ENCODE data around the gene ST8SIA4.

Gene ST8SIA4

DNA sequence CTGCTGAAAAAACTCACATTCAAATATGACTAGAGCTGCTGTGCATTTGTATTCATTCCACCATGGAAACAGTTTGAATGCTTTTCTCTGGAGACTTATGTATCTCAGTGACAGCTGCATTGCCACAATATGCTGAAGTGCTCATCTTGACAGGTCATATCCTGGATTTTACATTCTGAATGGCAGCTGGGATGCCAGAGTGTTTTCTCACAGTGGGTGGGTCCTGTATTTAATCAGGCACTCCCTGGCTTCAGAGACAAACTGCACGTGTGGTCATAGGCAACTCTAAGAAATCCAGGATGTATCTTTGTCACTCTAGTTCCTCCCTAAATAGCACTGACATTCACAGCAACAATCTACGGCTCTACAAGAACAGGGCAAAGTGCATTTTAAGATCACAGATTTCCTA is 75.6 kb downstream of the ST8SIA4 start:
- Histone ChIP-seq H3K23ac (ENCODE audit: low read length) (no peak overlapping the region), H2BK12ac (ENCODE audit: low read length) (no peak overlapping the region), H3K27ac (ENCODE audit: low read depth, low read length) (no peak overlapping the region), H3K36me3 (ENCODE audit: control insufficient read depth in 1 of 2, insufficient read depth in 2 of 2, low read length in 2 of 2) (no peaks in the 10 kb centered on the region), H3K4me3 (ENCODE audit: low read depth, low read length) (no peak overlapping the region), H2AK5ac (ENCODE audit: low read length) (no peak overlapping the region), H3K4me2 (ENCODE audit: low read length) (no peak overlapping the region), H4K12ac (ENCODE audit: low read depth, low read length) (no peak overlapping the region), H3K18ac (ENCODE audit: low read length) (no peak overlapping the region), H2AFZ (ENCODE audit: insufficient read depth, low read length, poor library complexity) (no peak overlapping the region), H3K9me3 (ENCODE audit: insufficient read depth, low read depth, low read length) (no peaks in the 10 kb centered on the region), H3K79me1 (ENCODE audit: low read length) (peaks cover 4% of the 10 kb centered on the region), H3K9ac (ENCODE audit: low read length) (no peak overlapping the region), H3K4me1 (ENCODE audit: control insufficient read depth in 1 of 2, insufficient read depth in 2 of 2, low read length in 2 of 2) (peaks cover 2 to 8% of the 10 kb centered on the region in 2 experiments), H3K79me2 (ENCODE audit: control insufficient read depth, insufficient read depth, low read length, poor library complexity) (no peaks in the 10 kb centered on the region), H4K8ac (ENCODE audit: low read depth, low read length) (no peak overlapping the region), H3K27me3 (ENCODE audit: insufficient read depth, low read length) (no peaks in the 10 kb centered on the region), H4K91ac (ENCODE audit: low read depth, low read length) (no peak overlapping the region), H2BK120ac (ENCODE audit: insufficient read depth, low read length, poor library complexity) (no peak overlapping the region), H2BK5ac (ENCODE audit: low read depth, low read length, poor library complexity) (no peak overlapping the region), H3K14ac (ENCODE audit: low read length) (no peak overlapping the region), H3K4ac (ENCODE audit: low read depth, low read length) (no peak overlapping the region)
- peak; percentile 48 to 67 for DNase-seq
- WGBS (ENCODE audit: extremely low coverage, insufficient coverage, insufficient read length) = no CpG with 5 or more reads among the region's 2 CpGs

DNA sequence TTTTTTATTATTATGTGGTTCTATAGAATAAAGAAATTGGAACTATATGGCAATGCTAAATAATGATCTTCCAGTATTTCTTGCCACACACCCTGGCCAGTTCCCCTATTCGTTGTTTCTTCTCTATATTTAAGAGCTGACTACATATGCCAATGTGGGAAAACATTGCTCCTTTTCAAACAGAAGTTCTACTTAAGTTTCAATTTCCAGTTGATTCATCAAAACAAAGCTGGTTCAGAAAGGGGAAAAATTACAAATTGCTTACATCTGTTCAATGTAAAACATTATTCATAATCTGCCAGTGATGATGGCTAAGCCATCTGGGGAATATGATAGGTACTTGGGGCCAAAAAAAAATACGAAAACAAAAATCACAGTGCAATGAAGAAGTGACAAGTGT is 76.9 kb downstream of the ST8SIA4 start:
- no peak overlapping the region for H2BK5ac ChIP-seq (ENCODE audit: low read depth, low read length, poor library complexity)
- H3K27me3 ChIP-seq (ENCODE audit: insufficient read depth, low read length) = no peaks in the 10 kb centered on the region
- no peaks in the 10 kb centered on the region for H3K9me3 ChIP-seq (ENCODE audit: insufficient read depth, low read depth, low read length)
- H3K79me1 ChIP-seq (ENCODE audit: low read length) = peaks cover 6% of the 10 kb centered on the region
- no peak overlapping the region for H3K18ac ChIP-seq (ENCODE audit: low read length)
- no peak overlapping the region for H4K8ac ChIP-seq (ENCODE audit: low read depth, low read length)
- H3K27ac ChIP-seq (ENCODE audit: low read depth, low read length) = no peak overlapping the region
- H2BK12ac ChIP-seq (ENCODE audit: low read length) = no peak overlapping the region
- no peak overlapping the region for H3K4me2 ChIP-seq (ENCODE audit: low read length)
- H3K36me3 ChIP-seq (ENCODE audit: control insufficient read depth in 1 of 2, insufficient read depth in 2 of 2, low read length in 2 of 2) = no peaks in the 10 kb centered on the region
- no peak overlapping the region for H3K4ac ChIP-seq (ENCODE audit: low read depth, low read length)
- WGBS (ENCODE audit: extremely low coverage, insufficient coverage, insufficient read length) = no CpG with 5 or more reads among the region's 2 CpGs
- no peak overlapping the region for H2BK120ac ChIP-seq (ENCODE audit: insufficient read depth, low read length, poor library complexity)
- DNase-seq = no peak
- H3K79me2 ChIP-seq (ENCODE audit: control insufficient read depth, insufficient read depth, low read length, poor library complexity) = no peaks in the 10 kb centered on the region
- no peak overlapping the region for H2AFZ ChIP-seq (ENCODE audit: insufficient read depth, low read length, poor library complexity)
- no peak overlapping the region for H3K23ac ChIP-seq (ENCODE audit: low read length)
- no peak overlapping the region for H3K14ac ChIP-seq (ENCODE audit: low read length)
- H4K91ac ChIP-seq (ENCODE audit: low read depth, low read length) = no peak overlapping the region
- H3K9ac ChIP-seq (ENCODE audit: low read length) = no peak overlapping the region
- no peak overlapping the region for H3K4me3 ChIP-seq (ENCODE audit: low read depth, low read length)
- no peak overlapping the region for H2AK5ac ChIP-seq (ENCODE audit: low read length)
- H3K4me1 ChIP-seq (ENCODE audit: control insufficient read depth in 1 of 2, insufficient read depth in 2 of 2, low read length in 2 of 2) = peaks cover 2 to 8% of the 10 kb centered on the region in 2 experiments
- no peak overlapping the region for H4K12ac ChIP-seq (ENCODE audit: low read depth, low read length)

DNA sequence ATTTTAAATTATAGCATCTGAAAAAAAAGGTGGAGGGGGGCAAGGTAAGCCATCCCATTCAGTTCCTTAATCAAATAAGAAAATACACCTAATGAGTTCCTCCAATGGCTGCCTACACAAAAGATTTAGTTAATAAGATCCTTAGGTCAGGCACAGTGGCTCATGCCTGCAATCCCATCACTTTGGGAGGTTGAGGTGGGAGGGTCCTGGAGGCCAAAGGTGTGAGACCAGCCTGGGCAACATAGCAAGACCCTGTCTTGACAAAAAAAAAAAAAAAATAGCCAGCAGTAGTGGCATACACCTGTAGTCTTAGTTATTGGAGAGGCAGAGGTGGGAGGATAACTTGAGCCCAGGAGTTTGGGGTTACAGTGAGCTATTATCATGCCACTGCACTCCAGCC is 78.4 kb downstream of the ST8SIA4 start:
- Histone ChIP-seq H2BK12ac (ENCODE audit: low read length) (peak overlapping the region; percentile 80), H3K4ac (ENCODE audit: low read depth, low read length) (no peak overlapping the region)

DNA sequence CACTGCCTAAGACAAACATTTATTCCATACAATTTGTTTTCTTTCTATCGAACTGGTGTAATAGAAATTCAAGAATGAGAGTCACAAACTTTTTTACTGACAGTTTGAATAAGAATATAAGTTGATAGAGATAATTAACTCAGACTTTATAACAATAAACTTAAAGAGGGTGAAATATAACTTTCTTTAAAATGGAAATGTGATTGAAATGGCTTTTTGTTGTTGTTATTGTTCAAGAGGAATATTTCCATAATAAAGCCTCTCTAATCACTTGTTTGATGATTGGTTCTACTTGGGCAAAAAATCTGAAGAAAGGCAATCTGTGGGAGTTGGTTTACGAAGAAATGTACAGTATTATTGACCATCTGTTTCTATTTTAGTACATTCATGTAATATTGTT is 79.3 kb downstream of the ST8SIA4 start:
- no peak for DNase-seq

More for the DNA sequence above, 78.4 kb downstream of the ST8SIA4 start:
- H3K27ac ChIP-seq (ENCODE audit: low read depth, low read length) = no peak overlapping the region
- no peaks in the 10 kb centered on the region for H3K27me3 ChIP-seq (ENCODE audit: insufficient read depth, low read length)
- H3K79me2 ChIP-seq (ENCODE audit: control insufficient read depth, insufficient read depth, low read length, poor library complexity) = no peaks in the 10 kb centered on the region
- no peak overlapping the region for H3K9ac ChIP-seq (ENCODE audit: low read length)
- DNase-seq = no peak
- H2BK5ac ChIP-seq (ENCODE audit: low read depth, low read length, poor library complexity) = no peak overlapping the region
- H4K8ac ChIP-seq (ENCODE audit: low read depth, low read length) = no peak overlapping the region
- H3K9me3 ChIP-seq (ENCODE audit: insufficient read depth, low read depth, low read length) = no peaks in the 10 kb centered on the region
- H3K14ac ChIP-seq (ENCODE audit: low read length) = no peak overlapping the region
- H2AFZ ChIP-seq (ENCODE audit: insufficient read depth, low read length, poor library complexity) = no peak overlapping the region
- H3K36me3 ChIP-seq (ENCODE audit: control insufficient read depth in 1 of 2, insufficient read depth in 2 of 2, low read length in 2 of 2) = no peaks in the 10 kb centered on the region
- H4K12ac ChIP-seq (ENCODE audit: low read depth, low read length) = no peak overlapping the region
- H3K18ac ChIP-seq (ENCODE audit: low read length) = no peak overlapping the region
- H3K4me2 ChIP-seq (ENCODE audit: low read length) = no peak overlapping the region
- H4K91ac ChIP-seq (ENCODE audit: low read depth, low read length) = no peak overlapping the region
- H2AK5ac ChIP-seq (ENCODE audit: low read length) = no peak overlapping the region
- H3K4me3 ChIP-seq (ENCODE audit: low read depth, low read length) = no peak overlapping the region
- no peak overlapping the region for H3K23ac ChIP-seq (ENCODE audit: low read length)
- H2BK120ac ChIP-seq (ENCODE audit: insufficient read depth, low read length, poor library complexity) = peak overlapping the region; percentile 22
- H3K79me1 ChIP-seq (ENCODE audit: low read length) = peaks cover 6% of the 10 kb centered on the region
- peaks cover 2 to 8% of the 10 kb centered on the region in 2 experiments for H3K4me1 ChIP-seq (ENCODE audit: control insufficient read depth in 1 of 2, insufficient read depth in 2 of 2, low read length in 2 of 2)

More for the DNA sequence above, 79.3 kb downstream of the ST8SIA4 start:
- H3K4me2 ChIP-seq (ENCODE audit: low read length) = no peak overlapping the region
- H3K14ac ChIP-seq (ENCODE audit: low read length) = no peak overlapping the region
- H4K8ac ChIP-seq (ENCODE audit: low read depth, low read length) = no peak overlapping the region
- no peak overlapping the region for H2BK120ac ChIP-seq (ENCODE audit: insufficient read depth, low read length, poor library complexity)
- no peak overlapping the region for H3K27ac ChIP-seq (ENCODE audit: low read depth, low read length)
- H3K9ac ChIP-seq (ENCODE audit: low read length) = no peak overlapping the region
- H3K27me3 ChIP-seq (ENCODE audit: insufficient read depth, low read length) = no peaks in the 10 kb centered on the region
- H3K79me1 ChIP-seq (ENCODE audit: low read length) = peaks cover 6% of the 10 kb centered on the region
- H3K4me1 ChIP-seq (ENCODE audit: control insufficient read depth in 1 of 2, insufficient read depth in 2 of 2, low read length in 2 of 2) = peaks cover 2 to 8% of the 10 kb centered on the region in 2 experiments
- no peak overlapping the region for H3K4me3 ChIP-seq (ENCODE audit: low read depth, low read length)
- H2AFZ ChIP-seq (ENCODE audit: insufficient read depth, low read length, poor library complexity) = no peak overlapping the region
- no CpG with 5 or more reads among the region's 2 CpGs for WGBS (ENCODE audit: extremely low coverage, insufficient coverage, insufficient read length)
- no peak overlapping the region for H2BK12ac ChIP-seq (ENCODE audit: low read length)
- H4K12ac ChIP-seq (ENCODE audit: low read depth, low read length) = no peak overlapping the region
- H2AK5ac ChIP-seq (ENCODE audit: low read length) = no peak overlapping the region
- no peak overlapping the region for H3K4ac ChIP-seq (ENCODE audit: low read depth, low read length)
- H3K36me3 ChIP-seq (ENCODE audit: control insufficient read depth in 1 of 2, insufficient read depth in 2 of 2, low read length in 2 of 2) = no peaks in the 10 kb centered on the region
- no peak overlapping the region for H2BK5ac ChIP-seq (ENCODE audit: low read depth, low read length, poor library complexity)
- H3K9me3 ChIP-seq (ENCODE audit: insufficient read depth, low read depth, low read length) = no peaks in the 10 kb centered on the region
- no peak overlapping the region for H4K91ac ChIP-seq (ENCODE audit: low read depth, low read length)
- no peaks in the 10 kb centered on the region for H3K79me2 ChIP-seq (ENCODE audit: control insufficient read depth, insufficient read depth, low read length, poor library complexity)
- H3K23ac ChIP-seq (ENCODE audit: low read length) = no peak overlapping the region
- H3K18ac ChIP-seq (ENCODE audit: low read length) = no peak overlapping the region

Data from trophoblast cell (in vitro differentiated cells and primary cell).